GM12875 (cell line): ENCODE measurements around the gene SHB.

Experiments
- H3K4me3 ChIP-seq: one replicate; pipeline ENCODE4 v1.5.1; 2011; ENCODE audit warnings: low read depth, low read length, control low read depth
- CTCF ChIP-seq: IDR thresholded peaks from 2 replicates; pipeline ENCODE4 v1.5.1; 2011; ENCODE audit warnings: low read depth, mild to moderate bottlenecking, control low read depth, inconsistent platforms, low read length, moderate library complexity, borderline replicate concordance; ENCODE audit not compliant: insufficient read depth

The SHB gene

DNA sequence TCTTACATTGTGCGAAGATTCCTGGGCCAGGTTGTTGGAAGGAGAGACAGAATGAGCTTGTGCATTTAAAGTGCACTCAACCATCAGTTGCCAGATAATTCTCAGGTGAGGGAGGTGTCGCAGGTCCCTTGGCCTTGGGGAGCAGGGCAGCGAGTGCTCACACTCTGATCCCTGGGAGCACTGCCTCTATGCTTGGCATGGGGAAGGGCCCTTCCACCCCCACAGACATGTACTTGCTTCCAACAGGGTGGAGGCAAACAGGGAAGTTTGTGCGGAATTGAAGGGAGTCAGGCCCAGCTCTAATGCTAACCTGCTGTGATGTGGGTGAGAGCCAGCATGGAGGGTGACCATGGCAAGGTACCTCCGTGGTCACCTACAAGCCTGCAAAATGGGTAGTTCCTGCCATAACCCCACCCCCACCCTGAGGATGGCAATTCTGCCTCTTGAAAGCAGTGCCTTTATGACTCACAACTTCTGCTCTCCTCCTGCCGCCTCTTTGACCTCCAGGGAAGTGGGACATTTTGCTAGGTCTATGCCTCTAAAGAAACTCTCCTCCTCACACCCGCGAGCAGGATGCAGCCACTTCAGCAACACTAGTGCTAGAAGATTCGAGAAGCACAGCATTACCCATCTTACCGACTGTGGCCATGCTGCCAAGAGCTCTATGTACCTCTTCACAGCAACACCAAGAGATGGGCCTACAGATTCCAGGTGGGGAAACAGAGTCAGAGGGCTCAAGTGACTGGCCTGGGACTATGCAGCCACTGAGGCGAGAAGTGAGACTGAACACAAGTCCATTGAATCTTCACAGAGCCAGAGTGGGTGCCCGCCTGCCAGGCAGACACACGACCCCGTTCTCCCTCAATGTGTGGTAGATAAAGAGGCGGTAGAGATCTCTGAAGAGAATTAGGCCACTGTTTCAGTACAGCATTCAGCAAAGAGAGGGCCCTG is 143.0 kb downstream of the SHB start:
- TF ChIP-seq CTCF: no peak
- H3K4me3 ChIP-seq: no peak overlapping the region

GRCh38 chr9:37925006-37925405 is 144.0 kb downstream of the SHB start:
- TF ChIP-seq CTCF: no peak
- no peak overlapping the region for H3K4me3 ChIP-seq

DNA sequence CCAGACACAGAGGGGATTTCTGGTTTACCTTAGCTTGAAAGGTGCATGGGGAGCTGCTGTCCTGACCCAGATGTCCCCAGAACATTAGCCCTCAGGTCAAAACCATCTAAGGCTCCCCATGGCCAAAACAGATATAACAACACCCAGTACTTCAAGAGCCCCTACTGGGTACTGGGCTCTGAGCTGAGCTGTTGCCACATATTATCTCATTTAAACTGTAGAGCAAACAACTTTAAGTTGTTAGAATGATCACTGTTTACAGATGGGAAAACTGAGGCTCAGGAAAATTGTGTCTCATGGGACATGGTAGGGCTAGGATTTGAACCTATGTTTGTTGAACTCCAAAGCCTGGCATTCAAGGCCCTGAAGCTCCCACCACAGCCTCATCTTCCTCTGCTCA is 144.5 kb downstream of the SHB start:
- TF ChIP-seq CTCF: no peak
- H3K4me3 ChIP-seq: no peak overlapping the region

DNA sequence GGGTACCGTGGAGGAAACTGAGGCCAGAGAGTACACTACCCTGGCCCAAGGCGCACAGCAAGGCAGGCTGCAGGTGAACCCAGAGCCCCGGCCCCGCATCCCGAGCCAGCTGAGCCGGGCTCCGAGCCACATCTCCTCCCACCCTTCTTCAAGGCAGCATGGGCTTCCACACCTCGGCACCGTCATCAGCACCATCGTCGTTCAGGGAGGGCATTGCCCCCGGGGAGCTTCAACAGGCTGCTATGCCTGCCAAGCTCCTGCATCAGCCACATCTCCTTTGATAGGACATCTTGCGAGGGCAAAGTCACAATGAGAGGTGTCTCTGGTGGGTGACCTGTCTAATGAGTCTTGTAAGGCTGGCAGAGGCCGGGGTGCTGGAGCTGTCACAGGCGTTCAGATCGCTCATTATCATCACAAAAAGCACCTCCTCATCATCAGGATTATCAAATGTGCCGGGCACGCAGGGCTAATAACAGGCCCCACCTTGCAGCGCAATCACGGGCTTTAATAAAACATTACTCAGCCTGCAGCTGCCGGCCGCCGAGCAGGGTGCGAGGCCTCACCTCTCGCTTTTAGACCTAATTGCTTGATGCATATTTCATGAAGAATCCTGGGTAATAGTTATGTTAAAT is 145.1 kb downstream of the SHB start:
- TF ChIP-seq CTCF: no peak
- no peak overlapping the region for H3K4me3 ChIP-seq

- TF ChIP-seq CTCF: no peak
- no peak overlapping the region for H3K4me3 ChIP-seq
Measured at GRCh38 chr9:37923118-37923795, 145.8 kb downstream of the SHB start.

DNA sequence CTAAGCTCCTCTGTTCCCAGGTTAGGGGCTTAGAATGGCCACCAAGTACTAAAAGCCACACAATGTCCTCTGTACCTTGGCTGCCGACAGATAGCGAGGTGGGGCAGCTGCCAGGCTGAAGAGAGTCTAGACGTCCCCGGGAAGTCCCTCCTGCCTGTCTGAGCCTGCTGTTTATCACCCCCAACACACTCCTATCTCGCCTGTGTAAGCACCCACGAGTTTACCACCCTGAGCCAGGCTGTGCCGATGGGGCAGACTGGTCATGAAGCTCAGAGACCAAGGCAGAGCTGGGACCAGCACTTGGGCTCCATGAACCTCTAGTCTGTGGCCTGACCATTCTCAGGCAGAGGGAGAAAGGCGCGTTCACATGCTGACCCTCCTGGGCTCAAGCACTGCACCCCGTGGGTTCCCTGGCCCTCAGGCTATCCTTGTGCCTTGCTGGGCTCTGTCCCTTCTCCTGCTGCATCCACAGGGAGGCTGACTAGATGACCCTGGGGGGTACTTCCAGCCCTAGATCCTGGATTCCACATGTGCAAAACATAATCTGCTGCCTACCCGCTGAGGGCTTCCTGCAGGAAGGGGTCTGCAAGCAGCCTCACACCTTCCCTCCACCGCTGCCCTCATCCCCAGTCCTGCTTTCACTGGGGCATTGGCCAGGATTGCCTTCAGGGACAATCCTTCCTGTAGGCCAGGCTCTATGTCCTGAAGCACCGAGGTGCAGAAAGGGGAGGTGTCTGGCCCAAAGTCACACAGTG is 146.5 kb downstream of the SHB start:
- no peak overlapping the region for H3K4me3 ChIP-seq
- no peak for TF ChIP-seq CTCF
